H1 (cell line): ENCODE results near the gene TMPRSS11E. TPM values are rescaled to one million over a fixed set of nuclear protein-coding genes. Genes with fewer than 3 reads are reported as not detected.

ENCODE experiments used
- CTCF ChIA-PET: fragments of 300-600 bp; sonication (Branson Sonifier 250); formaldehyde crosslinking; loops from one replicate; lab custom pipeline; 2021; ENCODE audit not compliant: partially characterized antibody; lab: Charles Lee
- POLR2A ChIA-PET: fragments of 300-600 bp; sonication (Branson Sonifier 250); formaldehyde crosslinking; loops from one replicate; lab custom pipeline; 2021; ENCODE audit warnings: inconsistent platforms; ENCODE audit not compliant: partially characterized antibody; lab: Charles Lee
- DNase-seq, 2 experiments: peaks; one replicate each; pipeline versions ENCODE4 v3.0.0 to v3.0.0-alpha.2; 2010 to 2022; ENCODE audit warnings: low spot score in 2 of 2, low read depth in 1 of 2, mixed read lengths in 1 of 2
- FAIRE-seq: peaks from 2 replicates; lab custom pipeline; 2011; peaks lifted over from hg19 to GRCh38; lab: Jason Lieb, UNC
- H2AFZ ChIP-seq: 2 replicates; pipeline ENCODE4 v1.8.1; 2012; ENCODE audit warnings: low read length, inconsistent platforms
- H2AK5ac ChIP-seq: 2 replicates; pipeline ENCODE4 v1.6.1; 2013; ENCODE audit warnings: low read depth, low read length
- H2BK120ac ChIP-seq: replicated peaks from 2 replicates; pipeline ENCODE3; 2013; ENCODE audit warnings: low read depth, low read length, inconsistent platforms
- H2BK12ac ChIP-seq: 2 replicates; pipeline ENCODE4 v1.6.1; 2013; ENCODE audit warnings: low read depth, low read length
- H2BK15ac ChIP-seq: 2 replicates; pipeline ENCODE4 v1.6.1; 2013; ENCODE audit warnings: low read length
- H2BK20ac ChIP-seq: 2 replicates; pipeline ENCODE4 v1.6.1; 2013; ENCODE audit warnings: low read length
- H2BK5ac ChIP-seq: 2 replicates; pipeline ENCODE4 v1.6.1; 2013; ENCODE audit warnings: low read depth, low read length
- H3K14ac ChIP-seq: 2 replicates; pipeline ENCODE4 v1.6.1; 2013; ENCODE audit warnings: inconsistent platforms; ENCODE audit not compliant: insufficient read length
- H3K18ac ChIP-seq: 2 replicates; pipeline ENCODE4 v1.6.1; 2013; ENCODE audit warnings: low read length; ENCODE audit errors: extremely low read depth
- H3K23ac ChIP-seq: 2 replicates; pipeline ENCODE4 v1.6.1; 2013; ENCODE audit warnings: inconsistent platforms; ENCODE audit not compliant: insufficient read length
- H3K23me2 ChIP-seq: 2 replicates; pipeline ENCODE4 v1.6.1; 2013; ENCODE audit warnings: low read depth, low read length
- H3K27ac ChIP-seq: 2 replicates; pipeline ENCODE4 v1.6.1; 2011; ENCODE audit warnings: low read depth, low read length, inconsistent platforms
- H3K27me3 ChIP-seq, 4 experiments: replicated peaks in 1 of 4; 1 replicate in 1 of 4; 2 replicates in 3 of 4; pipeline versions ENCODE4 v1.6.1 to v1.8.1; 2011 to 2013; ENCODE audit warnings: low read length in 3 of 4, mild to moderate bottlenecking in 3 of 4, inconsistent platforms in 2 of 4, mixed read lengths in 2 of 4, moderate library complexity in 1 of 4; ENCODE audit not compliant: control insufficient read depth in 3 of 4, insufficient read depth in 3 of 4; ENCODE audit errors: extremely low read depth in 1 of 4
- H3K36me3 ChIP-seq, 4 experiments: 2 replicates each; pipeline versions ENCODE4 v1.6.1 to v1.8.1; 2011 to 2013; ENCODE audit warnings: mild to moderate bottlenecking in 4 of 4, low read length in 3 of 4, moderate library complexity in 2 of 4, control low read depth in 1 of 4, inconsistent platforms in 1 of 4; ENCODE audit not compliant: insufficient read depth in 4 of 4, control insufficient read depth in 2 of 4
- H3K4ac ChIP-seq: replicated peaks from 2 replicates; pipeline ENCODE3; 2013; ENCODE audit warnings: low read length, low read depth, mixed read lengths, inconsistent platforms; ENCODE audit not compliant: insufficient read length
- H3K4me1 ChIP-seq, 4 experiments: replicated peaks in 1 of 4; 1 replicate in 1 of 4; 2 replicates in 3 of 4; pipeline versions ENCODE4 v1.6.1 to v1.8.1; 2011 to 2013; ENCODE audit warnings: low read length in 3 of 4, inconsistent platforms in 2 of 4, mixed read lengths in 1 of 4; ENCODE audit not compliant: insufficient read depth in 4 of 4, control insufficient read depth in 3 of 4
- H3K4me2 ChIP-seq, 2 experiments: 2 replicates each; pipeline versions ENCODE4 v1.6.1 to v1.8.1; 2011 to 2013; ENCODE audit warnings: low read depth in 2 of 2, low read length in 2 of 2, control low read depth in 1 of 2, inconsistent platforms in 1 of 2, mild to moderate bottlenecking in 1 of 2; ENCODE audit not compliant: insufficient read depth in 1 of 2
- H3K4me3 ChIP-seq, 4 experiments: fragments of 200-600, 300-600 bp in 1 of 4; sonication (generic), shearing (Covaris generic), sonication (Bioruptor Twin) in 1 of 4; 2 replicates each; pipeline versions ENCODE4 v1.5.1 to v1.8.1; 2011 to 2016; ENCODE audit warnings: low read length in 4 of 4, low read depth in 3 of 4, control low read depth in 2 of 4, inconsistent platforms in 2 of 4, mild to moderate bottlenecking in 2 of 4, mixed read lengths in 1 of 4, moderate library complexity in 1 of 4; ENCODE audit not compliant: insufficient read depth in 2 of 4; ENCODE audit errors: extremely low read depth in 1 of 4
- H3K56ac ChIP-seq: replicated peaks from 2 replicates; pipeline ENCODE3; 2013; ENCODE audit warnings: low read depth, mild to moderate bottlenecking, mixed read lengths, low read length, inconsistent platforms; ENCODE audit not compliant: insufficient read length
- H3K79me1 ChIP-seq: 2 replicates; pipeline ENCODE4 v1.6.1; 2013; ENCODE audit warnings: low read depth, low read length, control low read depth
- H3K79me2 ChIP-seq, 2 experiments: 2 replicates each; pipeline versions ENCODE4 v1.6.1 to v1.8.1; 2012 to 2013; ENCODE audit warnings: low read length in 2 of 2, mild to moderate bottlenecking in 2 of 2, inconsistent platforms in 1 of 2; ENCODE audit not compliant: insufficient read depth in 2 of 2, control insufficient read depth in 1 of 2
- H3K9ac ChIP-seq, 4 experiments: replicated peaks in 1 of 4; 1 replicate in 1 of 4; 2 replicates in 3 of 4; pipeline versions ENCODE4 v1.6.1 to v1.8.1; 2011 to 2013; ENCODE audit warnings: low read depth in 3 of 4, low read length in 3 of 4, control low read depth in 2 of 4, mild to moderate bottlenecking in 2 of 4, moderate library complexity in 2 of 4, inconsistent platforms in 1 of 4; ENCODE audit errors: extremely low read depth in 1 of 4
- H3K9me3 ChIP-seq, 2 experiments: 2 replicates each; pipeline versions ENCODE4 v1.6.1 to v1.8.1; 2012 to 2013; ENCODE audit warnings: mild to moderate bottlenecking in 2 of 2, moderate library complexity in 2 of 2, control low read depth in 1 of 2, inconsistent platforms in 1 of 2, low read depth in 1 of 2, low read length in 1 of 2, mixed read lengths in 1 of 2; ENCODE audit not compliant: insufficient read depth in 2 of 2
- H4K20me1 ChIP-seq, 2 experiments: replicated peaks in 1 of 2; 2 replicates each; pipeline versions ENCODE3 to v1.8.1; 2011 to 2013; ENCODE audit warnings: inconsistent platforms in 2 of 2, low read length in 2 of 2, mild to moderate bottlenecking in 1 of 2; ENCODE audit not compliant: insufficient read depth in 2 of 2, control insufficient read depth in 1 of 2
- H4K5ac ChIP-seq: 2 replicates; pipeline ENCODE4 v1.6.1; 2013; ENCODE audit warnings: low read length, low read depth, mixed read lengths, inconsistent platforms; ENCODE audit not compliant: insufficient read length
- H4K8ac ChIP-seq: 2 replicates; pipeline ENCODE4 v1.8.0; 2013; ENCODE audit warnings: mild to moderate bottlenecking, moderate library complexity, low read length, inconsistent platforms; ENCODE audit not compliant: insufficient read depth; ENCODE audit errors: extremely low read depth
- H4K91ac ChIP-seq: replicated peaks from 2 replicates; pipeline ENCODE3; 2013; ENCODE audit warnings: low read length, mixed read lengths, inconsistent platforms; ENCODE audit not compliant: insufficient read length
- BRCA1 ChIP-seq: IDR thresholded peaks from 2 replicates; pipeline ENCODE4 v1.6.1; 2012; ENCODE audit warnings: low read depth, low read length, improper control_type of control experiment
- CHD2 ChIP-seq: IDR thresholded peaks from 2 replicates; pipeline ENCODE4 v1.6.1; 2012; ENCODE audit warnings: low read length, improper control_type of control experiment
- E2F6 ChIP-seq: IDR thresholded peaks from 2 replicates; pipeline ENCODE4 v1.6.1; 2012; ENCODE audit warnings: inconsistent platforms
- EP300 ChIP-seq, 2 experiments: IDR thresholded peaks; 1 replicate in 1 of 2; 2 replicates in 1 of 2; pipeline ENCODE4 v1.6.1; 2011 to 2012; ENCODE audit warnings: low read depth in 2 of 2, low read length in 2 of 2, mild to moderate bottlenecking in 2 of 2, borderline replicate concordance in 1 of 2, inconsistent platforms in 1 of 2, moderate library complexity in 1 of 2
- JUND ChIP-seq: IDR thresholded peaks from 2 replicates; pipeline ENCODE4 v1.6.1; 2011; ENCODE audit warnings: mild to moderate bottlenecking, improper control_type of control experiment, low read length
- POLR2A ChIP-seq, 2 experiments: IDR thresholded peaks; 1 replicate in 1 of 2; 2 replicates in 1 of 2; pipeline ENCODE4 v1.6.1; 2011; ENCODE audit warnings: low read depth in 2 of 2, low read length in 2 of 2, mild to moderate bottlenecking in 2 of 2; ENCODE audit errors: control extremely low read depth in 1 of 2
- POLR2AphosphoS5 ChIP-seq: IDR thresholded peaks from 2 replicates; pipeline ENCODE4 v1.6.1; 2011; ENCODE audit warnings: low read depth, low read length
- SIRT6 ChIP-seq: IDR thresholded peaks from one replicate; pipeline ENCODE4 v1.7.1; 2012; ENCODE audit warnings: low read length, inconsistent platforms
- TAF7 ChIP-seq: optimal IDR thresholded peaks from 2 replicates; pipeline ENCODE3; 2011; ENCODE audit warnings: low read depth, mild to moderate bottlenecking, inconsistent platforms, low read length, moderate library complexity, borderline replicate concordance
- USF2 ChIP-seq: IDR thresholded peaks from 2 replicates; pipeline ENCODE4 v1.6.1; 2011; ENCODE audit warnings: low read length, improper control_type of control experiment
- ZNF274 ChIP-seq: IDR thresholded peaks from 2 replicates; pipeline ENCODE4 v1.7.0; 2012; ENCODE audit warnings: low read length, borderline replicate concordance; ENCODE audit errors: extremely low read depth
- WGBS, 2 experiments: shearing (Covaris generic) in 1 of 2; methylation state at CpG; one replicate each; pipeline versions ENCODE4 v1.1.6 to v1.1.7; 2013 to 2015; ENCODE audit warnings: low lambda C conversion rate in 2 of 2, mixed read lengths in 2 of 2, inconsistent platforms in 1 of 2, low coverage in 1 of 2, missing lambda C conversion rate in 1 of 2; ENCODE audit not compliant: insufficient replicate concordance in 2 of 2, insufficient coverage in 1 of 2, insufficient read length in 1 of 2; ENCODE audit errors: extremely low coverage in 1 of 2, missing lambda C conversion rate in 1 of 2; 5-methylcytosine and 5-hydroxymethylcytosine counted together
- polyA plus RNA-seq, 7 experiments: library from polyadenylated mRNA; depleted of rRNA in 3 of 7; stranded (reverse) in 5 of 7; unstranded in 2 of 7; fragments of >200 nt in 5 of 7; fragments of 200-250 nt in 2 of 7; gene quantifications; 1 replicate in 5 of 7; 2 replicates in 1 of 7; 4 replicates in 1 of 7; pipeline versions ENCODE4 v1.2.1 to v1.2.3, GENCODE V29; 2011 to 2013; ENCODE audit warnings: missing spikeins in 2 of 7, mixed read lengths in 2 of 7
- total RNA-seq: library from RNA; stranded (reverse); fragmentation: NEBNext Ultra II Directional; extraction: Animal tissue kit (Norgen Biotek cat#: 25700); gene quantifications from 2 replicates; pipeline ENCODE4 v1.2.1, GENCODE V29; 2021

TMPRSS11E gene
- total and polyA plus RNA-seq, 2 of the 8 experiments (the other 6 are each of a cell fraction or from before 2014, with no cell fraction given): 0.38 to 0.71 TPM

- Histone ChIP-seq H4K8ac (no peak overlapping the region), H3K4me2 (peak overlapping the region in 1 of 2 experiments; percentile 20; a peak in 1 of 4 replicates), H3K4me3 (no peak overlapping the region), H3K4me1 (peaks cover 2 to 16% (median 9%) of the 10 kb centered on the region in 4 experiments; a peak in 5 of 7 replicates), H3K9me3 (no peaks in the 10 kb centered on the region), H2BK12ac (peak overlapping the region; percentile 22; the same call in 1 of the 2 replicates), H4K20me1 (no peaks in the 10 kb centered on the region), H4K5ac (peak overlapping the region; percentile 78), H2AK5ac (0 out of 2 replicates have a peak overlapping the region, but pooled peaks have one; percentile 32), H3K56ac (no peak overlapping the region), H2BK120ac (peak overlapping the region; percentile 90), H3K18ac (peak overlapping the region; percentile 63; the same call in 1 of the 2 replicates), H3K27ac (peak overlapping the region; percentile 45; the same call in 1 of the 2 replicates), H3K36me3 (peaks cover 0 to 6% (median 0%) of the 10 kb centered on the region in 4 experiments; a peak in 1 of 8 replicates), H3K9ac (no peak overlapping the region), H2BK20ac (0 out of 2 replicates have a peak overlapping the region, but pooled peaks have one; percentile 35), H3K23me2 (no peaks in the 10 kb centered on the region), H2AFZ (no peak overlapping the region), H3K4ac (peak overlapping the region; percentile 91), H4K91ac (peak overlapping the region; percentile 92), H3K79me1 (no peaks in the 10 kb centered on the region), H3K23ac (no peak overlapping the region), H3K14ac (peak overlapping the region; percentile 50), H2BK5ac (peak overlapping the region; percentile 71; the same call in 1 of the 2 replicates), H3K27me3 (peaks cover 0 to 1% (median 0%) of the 10 kb centered on the region in 4 experiments; a peak in 1 of 7 replicates), H3K79me2 (no peaks in the 10 kb centered on the region; a peak in 1 of 4 replicates), H2BK15ac (no peak overlapping the region)
- FAIRE-seq: no peak
- CTCF ChIA-PET: interaction anchor here (1.0 to 3.2 kb wide), 2 partner anchors 14 to 35 kb away, joined by 3 to 12 read pairs; no protein-coding TSS in a partner anchor
- POLR2A ChIA-PET: interaction anchor here (1.2 to 8.2 kb wide), 8 partner anchors 9 to 495 kb away, joined by 4 to 68 read pairs (median 12); partner anchors contain the start of gene YTHDC1
- WGBS, 2 experiments: 76% methylated on average over 1 of the region's 1 CpG; no CpG with 5 or more reads in 1 of the 2 experiments
- DNase-seq: no peak
- no peak for TF ChIP-seq BRCA1
- TF ChIP-seq POLR2AphosphoS5: peak; percentile 52; the same call in 1 of the 2 replicates
- no peak for TF ChIP-seq USF2
- no peak for TF ChIP-seq E2F6
- TF ChIP-seq JUND: no peak
- peak; percentile 37 to 48; a peak in 2 of 3 replicates for TF ChIP-seq POLR2A (IDR thresholded peaks at IDR 0.05; ENCODE audit: control extremely low read depth in 1 of 2, low read depth in 2 of 2, low read length in 2 of 2)
- no peak for TF ChIP-seq SIRT6
- TF ChIP-seq TAF7: peak; percentile 14
- TF ChIP-seq ZNF274: no peak
- TF ChIP-seq EP300 (IDR thresholded peaks at IDR 0.05; ENCODE audit: borderline replicate concordance in 1 of 2, low read depth in 2 of 2, low read length in 2 of 2): no peak
- no peak for TF ChIP-seq CHD2
Measured at GRCh38 chr4:68410643-68411042, 36.6 kb upstream of the TMPRSS11E start.
